DMS53 (cell line): ENCODE results near the gene CRHR2.

ENCODE experiments used
- DNase-seq: peaks from one replicate; lab custom pipeline; 2025; lab: John Stamatoyannopoulos, UW

CRHR2 gene

DNA sequence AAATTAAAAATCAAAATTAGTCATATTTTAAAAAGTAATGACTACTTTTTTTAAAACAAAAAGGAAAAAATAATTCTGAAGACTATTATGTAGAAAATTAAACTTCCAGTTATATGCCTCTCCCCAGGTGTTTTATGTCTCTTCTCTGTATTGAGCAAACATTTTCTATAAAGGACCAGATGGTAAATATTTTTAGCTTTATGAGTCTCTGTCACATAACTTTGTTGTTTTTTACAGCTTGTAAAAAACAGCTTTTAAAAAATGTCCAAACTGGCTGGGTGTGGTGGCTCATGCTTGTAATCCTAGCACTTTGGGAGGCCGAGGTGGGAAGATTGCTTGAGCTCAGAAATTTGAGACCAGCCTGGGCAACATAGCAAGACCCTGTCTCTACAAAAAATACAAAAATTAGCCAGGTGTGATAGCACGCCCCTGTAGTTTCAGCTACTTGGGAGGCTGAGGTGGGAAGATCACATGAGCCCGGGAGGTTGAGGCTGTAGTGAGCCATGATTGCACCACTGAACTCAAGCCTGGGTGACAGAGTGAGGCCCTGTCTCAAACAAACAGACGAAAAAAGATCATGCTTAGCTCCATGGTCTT lies 64.1 kb downstream of the CRHR2 start:
- DNase-seq: no peak

GRCh38 chr7:30617359-30617758 lies 64.9 kb downstream of the CRHR2 start:
- no peak for DNase-seq

DNA sequence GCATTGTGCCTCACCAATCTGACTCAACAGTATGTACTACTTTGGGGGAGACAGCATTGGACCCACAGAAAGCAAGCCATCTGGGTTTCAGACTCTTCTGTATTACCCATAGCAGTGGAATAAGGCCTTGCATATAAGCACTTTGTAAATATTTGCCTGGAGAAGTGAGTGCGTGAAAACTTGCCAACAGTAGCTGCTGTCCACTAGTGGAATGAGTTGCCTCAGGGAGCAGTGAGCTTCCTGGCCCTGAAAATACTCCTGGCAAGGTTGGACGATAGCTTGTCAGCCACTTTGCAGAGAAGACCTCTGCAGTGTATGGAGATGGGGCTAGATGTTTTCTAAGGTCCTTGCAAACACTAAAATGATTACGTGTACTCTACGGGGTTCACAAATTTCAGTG lies 65.9 kb downstream of the CRHR2 start:
- DNase-seq: peak; percentile 29

DNA sequence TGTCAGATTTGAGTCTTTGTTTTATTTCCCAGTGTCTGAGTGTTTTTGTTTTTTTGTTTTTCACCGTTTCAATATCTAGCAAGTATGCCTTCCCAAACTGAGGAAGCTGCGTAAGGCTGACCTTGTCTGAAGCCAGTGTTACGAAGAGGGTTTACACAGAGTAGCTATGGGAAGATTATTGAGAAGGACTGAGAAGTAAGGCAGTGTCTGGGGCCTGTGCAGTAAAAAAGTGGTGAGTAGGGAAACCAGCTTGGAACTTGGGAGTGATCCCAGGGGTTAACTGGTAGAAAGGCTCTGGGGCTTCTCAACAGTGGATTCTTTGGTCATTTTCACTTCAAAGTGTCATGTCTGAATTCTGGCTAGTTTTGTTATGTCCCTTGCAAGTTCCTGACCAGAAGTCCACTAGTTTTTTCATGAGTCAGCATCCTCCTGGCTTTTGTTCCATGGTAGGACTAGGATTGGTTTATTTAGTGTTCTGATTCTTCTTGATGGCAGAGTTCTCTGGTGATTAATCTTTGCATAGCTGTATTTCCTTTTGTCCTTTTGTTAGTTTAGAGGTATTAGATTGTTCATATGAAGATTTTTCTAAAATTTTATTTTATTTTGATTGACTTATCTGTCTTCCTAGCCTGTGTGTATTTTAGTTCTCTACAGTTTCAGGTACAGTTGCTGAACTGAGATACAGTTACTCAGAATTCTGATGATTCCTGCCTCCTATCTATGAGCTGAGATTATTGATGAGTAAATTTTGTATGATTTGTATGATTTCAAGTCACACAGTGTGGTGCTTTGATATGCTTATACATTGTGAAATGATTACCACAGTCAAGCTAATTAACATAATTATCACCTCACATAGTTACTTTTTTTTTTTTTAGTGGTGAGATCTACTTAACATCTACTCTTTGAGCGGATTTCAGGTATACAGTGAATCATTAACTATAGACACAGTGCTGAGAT lies 68.6 kb downstream of the CRHR2 start:
- DNase-seq: no peak

- DNase-seq: no peak
Observed at GRCh38 chr7:30612658-30613265, 69.5 kb downstream of the CRHR2 start.

GRCh38 chr7:30605832-30606231 lies 76.4 kb downstream of the CRHR2 start:
- no peak for DNase-seq

DNA sequence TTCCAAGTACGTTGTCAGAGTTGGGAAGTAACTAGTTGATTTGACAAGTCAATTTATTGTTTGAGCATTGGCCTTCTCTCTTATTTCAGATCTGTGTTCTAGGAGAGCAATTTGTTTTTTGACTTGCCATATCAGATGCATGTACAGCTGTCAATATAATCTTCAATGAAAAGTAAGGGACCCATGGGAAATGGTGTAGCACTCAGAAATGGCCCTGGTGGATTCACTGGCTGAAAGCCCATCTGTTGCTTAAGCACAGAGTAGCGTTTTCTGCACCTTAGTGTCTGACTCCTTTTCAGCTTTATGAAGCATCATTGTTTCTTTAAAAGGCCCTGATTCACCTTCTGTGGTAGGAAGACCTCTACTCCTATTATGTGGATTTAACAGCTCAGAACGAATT lies 77.4 kb downstream of the CRHR2 start:
- DNase-seq: no peak
